ENCODE results near the gene PNMT. TPM values are rescaled to one million over a fixed set of nuclear protein-coding genes. Genes with fewer than 3 reads are reported as not detected.

PNMT gene
- total and polyA plus RNA-seq, 2 of the 8 experiments (the other 6 are each of a cell fraction or from before 2014, with no cell fraction given) = 5.6 to 10.9 TPM

GRCh38 chr17:39635614-39636176, 32.6 kb upstream of the PNMT start:
- WGBS, 2 experiments (ENCODE audit: extremely low coverage in 1 of 2, insufficient coverage in 1 of 2, insufficient read length in 1 of 2, insufficient replicate concordance in 2 of 2, low coverage in 1 of 2, low lambda C conversion rate in 2 of 2, missing lambda C conversion rate in 1 of 2) = 82% methylated on average over 8 of the region's 8 CpGs; no CpG with 5 or more reads in 1 of the 2 experiments
- no peak for FAIRE-seq
- H2AK5ac ChIP-seq (ENCODE audit: low read depth, low read length) = no peak overlapping the region
- peaks cover 8% of the 10 kb centered on the region; the same call in 1 of the 2 replicates for H3K23me2 ChIP-seq (ENCODE audit: low read depth, low read length)
- CTCF ChIA-PET (ENCODE audit: partially characterized antibody) = interaction anchor here (0.6 to 49.2 kb wide), 7 partner anchors 4 to 120 kb away, joined by 3 to 1885 read pairs (median 18); partner anchors contain the start of genes ERBB2, PGAP3, PNMT and PPP1R1B
- H4K91ac ChIP-seq (replicated peaks; ENCODE audit: insufficient read length, low read length) = peak overlapping the region; percentile 5
- no peak overlapping the region for H3K23ac ChIP-seq (ENCODE audit: insufficient read length)
- no peak overlapping the region for H2BK120ac ChIP-seq (replicated peaks; ENCODE audit: low read depth, low read length)
- peaks cover 17 to 52% (median 37%) of the 10 kb centered on the region in 4 experiments for H3K4me1 ChIP-seq (replicated peaks in 1 of 4; ENCODE audit: control insufficient read depth in 3 of 4, insufficient read depth in 4 of 4, low read length in 3 of 4)
- DNase-seq (ENCODE audit: low read depth in 1 of 2, low spot score in 2 of 2) = no peak
- H3K79me2 ChIP-seq (ENCODE audit: control insufficient read depth in 1 of 2, insufficient read depth in 2 of 2, low read length in 2 of 2) = peaks cover 8 to 33% of the 10 kb centered on the region in 2 experiments
- H3K56ac ChIP-seq (replicated peaks; ENCODE audit: insufficient read length, low read depth, low read length) = no peak overlapping the region
- H3K18ac ChIP-seq (ENCODE audit: extremely low read depth, low read length) = no peak overlapping the region
- H2BK12ac ChIP-seq (ENCODE audit: low read depth, low read length) = peak overlapping the region; percentile 75; the same call in 1 of the 2 replicates
- POLR2A ChIA-PET (ENCODE audit: partially characterized antibody) = interaction anchor here (0.9 to 1.7 kb wide), 4 partner anchors 19 to 60 kb away, joined by 3 to 5 read pairs (median 4); partner anchors contain the start of gene PGAP3
- H3K4ac ChIP-seq (replicated peaks; ENCODE audit: insufficient read length, low read depth, low read length) = no peak overlapping the region
- H3K4me2 ChIP-seq (ENCODE audit: insufficient read depth in 1 of 2, low read depth in 2 of 2, low read length in 2 of 2) = peak overlapping the region in 1 of 2 experiments; percentile 97; a peak in 1 of 4 replicates
- H3K9ac ChIP-seq (replicated peaks in 1 of 4; ENCODE audit: extremely low read depth in 1 of 4, low read depth in 3 of 4, low read length in 3 of 4) = no peak overlapping the region
- H4K8ac ChIP-seq (ENCODE audit: extremely low read depth, insufficient read depth, low read length) = no peak overlapping the region
- peak overlapping the region; percentile 95; the same call in 1 of the 2 replicates for H2BK15ac ChIP-seq (ENCODE audit: low read length)
- H2BK5ac ChIP-seq (ENCODE audit: low read depth, low read length) = peak overlapping the region; percentile 78; the same call in 1 of the 2 replicates
- H3K9me3 ChIP-seq (ENCODE audit: insufficient read depth in 2 of 2, low read depth in 1 of 2, low read length in 1 of 2) = no peaks in the 10 kb centered on the region
- H3K27ac ChIP-seq (ENCODE audit: low read depth, low read length) = no peak overlapping the region
- H4K5ac ChIP-seq (ENCODE audit: insufficient read length, low read depth, low read length) = no peak overlapping the region
- H2BK20ac ChIP-seq (ENCODE audit: low read length) = no peak overlapping the region
- H3K79me1 ChIP-seq (ENCODE audit: low read depth, low read length) = peaks cover 14% of the 10 kb centered on the region
- no peaks in the 10 kb centered on the region for H3K36me3 ChIP-seq (ENCODE audit: control insufficient read depth in 2 of 4, insufficient read depth in 4 of 4, low read length in 3 of 4)
- H2AFZ ChIP-seq (ENCODE audit: low read length) = no peak overlapping the region
- no peak overlapping the region for H3K4me3 ChIP-seq (ENCODE audit: extremely low read depth in 1 of 4, insufficient read depth in 2 of 4, low read depth in 3 of 4, low read length in 4 of 4)
- H4K20me1 ChIP-seq (replicated peaks in 1 of 2; ENCODE audit: control insufficient read depth in 1 of 2, insufficient read depth in 2 of 2, low read length in 2 of 2) = peaks cover 0 to 7% of the 10 kb centered on the region in 2 experiments
- 0 out of 7 replicates have a peak, but pooled peaks cover 0 to 3% (median 0%) of the 10 kb centered on the region in 4 experiments for H3K27me3 ChIP-seq (replicated peaks in 1 of 4; ENCODE audit: control insufficient read depth in 3 of 4, extremely low read depth in 1 of 4, insufficient read depth in 3 of 4, low read length in 3 of 4)
- no peak overlapping the region for H3K14ac ChIP-seq (ENCODE audit: insufficient read length)
- TF ChIP-seq BACH1 (IDR thresholded peaks at IDR 0.05; ENCODE audit: low read length) (no peak), CHD1 (IDR thresholded peaks at IDR 0.05; ENCODE audit: low read depth, low read length) (no peak), CTCF (IDR thresholded peaks at IDR 0.05; ENCODE audit: control extremely low read depth in 1 of 3, insufficient read depth in 1 of 3, low read depth in 1 of 3, low read length in 3 of 3) (no peak), NANOG (IDR thresholded peaks at IDR 0.05; ENCODE audit: insufficient read depth, low read depth, low read length, poor library complexity, severe bottlenecking) (no peak), SP2 (IDR thresholded peaks at IDR 0.05; ENCODE audit: low read length) (no peak), RNF2 (IDR thresholded peaks at IDR 0.05; ENCODE audit: borderline replicate concordance, low read depth, low read length, missing control alignments, poor library complexity, severe bottlenecking) (no peak), BRCA1 (IDR thresholded peaks at IDR 0.05; ENCODE audit: low read depth, low read length) (no peak), E2F6 (IDR thresholded peaks at IDR 0.05) (no peak)
